Measurements from ENCODE around the gene SLC6A20.

DNA sequence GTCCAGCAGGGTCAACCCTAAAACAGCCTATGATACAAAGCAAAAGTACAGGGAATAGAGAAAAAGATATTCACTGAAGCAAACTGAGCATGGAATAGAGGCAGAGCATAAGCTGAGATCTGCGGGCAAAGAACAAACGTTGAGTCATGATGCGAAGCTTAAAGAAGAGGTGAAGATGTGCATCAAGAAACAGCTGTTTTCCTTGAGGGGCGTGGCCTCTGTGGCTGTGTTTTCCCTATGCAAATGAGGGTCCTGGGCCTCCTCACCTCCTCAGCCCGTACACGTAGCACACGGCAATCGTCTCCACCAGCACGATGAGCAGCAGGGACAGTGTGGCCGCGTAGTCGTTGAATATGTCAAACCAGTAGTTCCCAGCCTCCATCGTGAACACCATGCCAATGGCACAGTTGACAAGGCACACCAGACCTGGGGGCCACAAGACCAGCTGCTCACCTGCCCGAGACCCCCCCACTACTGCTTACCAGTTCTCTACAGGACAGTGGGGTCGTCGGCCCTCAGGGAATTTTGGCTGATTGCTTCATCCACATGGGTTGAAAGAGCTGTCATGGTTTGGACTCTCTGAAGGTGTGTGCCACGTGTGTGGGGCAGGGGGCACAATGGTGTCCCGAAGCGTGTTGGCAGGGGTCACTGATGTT is 33.6 kb downstream of the SLC6A20 start:
- TF ChIP-seq, protein P1, sequence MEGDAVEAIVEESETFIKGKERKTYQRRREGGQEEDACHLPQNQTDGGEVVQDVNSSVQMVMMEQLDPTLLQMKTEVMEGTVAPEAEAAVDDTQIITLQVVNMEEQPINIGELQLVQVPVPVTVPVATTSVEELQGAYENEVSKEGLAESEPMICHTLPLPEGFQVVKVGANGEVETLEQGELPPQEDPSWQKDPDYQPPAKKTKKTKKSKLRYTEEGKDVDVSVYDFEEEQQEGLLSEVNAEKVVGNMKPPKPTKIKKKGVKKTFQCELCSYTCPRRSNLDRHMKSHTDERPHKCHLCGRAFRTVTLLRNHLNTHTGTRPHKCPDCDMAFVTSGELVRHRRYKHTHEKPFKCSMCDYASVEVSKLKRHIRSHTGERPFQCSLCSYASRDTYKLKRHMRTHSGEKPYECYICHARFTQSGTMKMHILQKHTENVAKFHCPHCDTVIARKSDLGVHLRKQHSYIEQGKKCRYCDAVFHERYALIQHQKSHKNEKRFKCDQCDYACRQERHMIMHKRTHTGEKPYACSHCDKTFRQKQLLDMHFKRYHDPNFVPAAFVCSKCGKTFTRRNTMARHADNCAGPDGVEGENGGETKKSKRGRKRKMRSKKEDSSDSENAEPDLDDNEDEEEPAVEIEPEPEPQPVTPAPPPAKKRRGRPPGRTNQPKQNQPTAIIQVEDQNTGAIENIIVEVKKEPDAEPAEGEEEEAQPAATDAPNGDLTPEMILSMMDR (IDR thresholded peaks at IDR 0.05), result no peak
- no peak for TF ChIP-seq POLR2A (IDR thresholded peaks at IDR 0.05)
